Measurements from ENCODE around the gene NCDN. TPM values are rescaled to one million over a fixed set of nuclear protein-coding genes. Genes with fewer than 3 reads are reported as not detected.

Gene NCDN
- total and polyA plus RNA-seq, 8 donors: 18.2 to 42.1 (median 22.1) TPM

DNA sequence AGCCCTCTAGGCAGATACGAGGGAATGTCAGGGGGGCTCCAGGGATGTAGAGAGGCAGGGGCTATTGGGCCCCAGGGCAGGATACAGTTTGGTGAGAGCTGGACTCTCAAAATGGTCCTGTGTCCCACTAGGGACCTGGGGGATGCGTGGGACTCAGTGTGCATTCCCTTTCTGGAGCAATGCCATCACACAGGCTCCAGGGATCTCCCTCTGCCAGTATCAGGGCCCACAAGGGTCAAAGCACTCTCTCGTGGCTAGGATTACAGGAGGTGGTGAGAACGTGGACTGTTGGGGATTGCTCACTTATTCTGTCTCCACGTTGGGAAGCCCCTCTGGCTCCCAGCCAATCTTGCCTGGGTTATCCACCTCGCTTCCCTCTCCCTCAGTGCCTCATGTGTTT, 26.2 kb upstream of the NCDN start:
- H3K4me1 ChIP-seq: peaks cover 7 to 8% of the 10 kb centered on the region in 2 donors
- TF ChIP-seq, protein P1, sequence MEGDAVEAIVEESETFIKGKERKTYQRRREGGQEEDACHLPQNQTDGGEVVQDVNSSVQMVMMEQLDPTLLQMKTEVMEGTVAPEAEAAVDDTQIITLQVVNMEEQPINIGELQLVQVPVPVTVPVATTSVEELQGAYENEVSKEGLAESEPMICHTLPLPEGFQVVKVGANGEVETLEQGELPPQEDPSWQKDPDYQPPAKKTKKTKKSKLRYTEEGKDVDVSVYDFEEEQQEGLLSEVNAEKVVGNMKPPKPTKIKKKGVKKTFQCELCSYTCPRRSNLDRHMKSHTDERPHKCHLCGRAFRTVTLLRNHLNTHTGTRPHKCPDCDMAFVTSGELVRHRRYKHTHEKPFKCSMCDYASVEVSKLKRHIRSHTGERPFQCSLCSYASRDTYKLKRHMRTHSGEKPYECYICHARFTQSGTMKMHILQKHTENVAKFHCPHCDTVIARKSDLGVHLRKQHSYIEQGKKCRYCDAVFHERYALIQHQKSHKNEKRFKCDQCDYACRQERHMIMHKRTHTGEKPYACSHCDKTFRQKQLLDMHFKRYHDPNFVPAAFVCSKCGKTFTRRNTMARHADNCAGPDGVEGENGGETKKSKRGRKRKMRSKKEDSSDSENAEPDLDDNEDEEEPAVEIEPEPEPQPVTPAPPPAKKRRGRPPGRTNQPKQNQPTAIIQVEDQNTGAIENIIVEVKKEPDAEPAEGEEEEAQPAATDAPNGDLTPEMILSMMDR (IDR thresholded peaks at IDR 0.05): no peak
- H3K27ac ChIP-seq: no peak overlapping the region
- H3K4me3 ChIP-seq: no peak overlapping the region
- DNase-seq (no peak), ATAC-seq (no peak)
- intact Hi-C loops (cut with DNase I): no loop called here
- H3K27me3 ChIP-seq: no peaks in the 10 kb centered on the region
- peaks cover 0 to 17% of the 10 kb centered on the region in 2 donors for H3K36me3 ChIP-seq
- H3K9me3 ChIP-seq: peaks cover 0 to 5% of the 10 kb centered on the region in 2 donors

DNA sequence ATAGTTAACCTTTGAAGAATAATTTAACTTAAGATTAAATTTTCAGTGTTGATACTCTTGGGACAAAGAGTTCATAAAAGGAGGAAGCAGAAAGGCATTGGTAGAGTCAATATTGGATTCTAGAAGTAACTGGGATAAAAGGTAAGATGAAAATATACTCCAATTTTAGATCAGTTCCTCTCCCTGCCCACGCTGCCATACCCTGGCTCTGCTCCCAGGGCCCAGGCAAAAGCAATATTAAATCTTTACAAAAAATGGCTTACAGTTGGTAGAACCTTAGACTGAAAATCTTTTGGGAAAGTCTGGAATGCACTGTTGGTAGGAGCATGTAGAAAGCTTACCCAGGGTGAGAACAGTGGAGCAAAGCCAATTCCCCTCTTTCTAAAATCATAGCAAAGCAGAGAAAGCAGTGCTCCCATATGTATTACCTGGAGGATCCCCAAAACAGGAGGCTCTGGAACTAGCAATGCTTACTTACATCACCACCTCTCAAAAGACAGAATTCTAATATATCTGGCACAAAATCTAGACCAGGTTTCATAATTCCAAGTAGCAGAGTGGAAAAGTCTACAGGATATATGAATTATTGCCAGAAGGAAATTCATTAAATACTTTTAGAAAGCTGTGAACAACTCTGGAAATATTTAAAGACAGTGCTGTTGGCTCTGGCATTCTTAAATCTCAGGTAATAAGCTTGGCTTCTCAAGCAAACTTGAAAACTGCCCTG, 24.9 kb upstream of the NCDN start:
- ATAC-seq: peak; percentile 62
- H3K9me3 ChIP-seq: peaks cover 0 to 5% of the 10 kb centered on the region in 2 donors
- DNase-seq: no peak
- H3K4me1 ChIP-seq: peaks cover 8 to 15% of the 10 kb centered on the region in 2 donors
- no peak overlapping the region for H3K27ac ChIP-seq
- no peaks in the 10 kb centered on the region for H3K27me3 ChIP-seq
- TF ChIP-seq, protein P1 (IDR thresholded peaks at IDR 0.05): no peak
- peaks cover 0 to 17% of the 10 kb centered on the region in 2 donors for H3K36me3 ChIP-seq
- intact Hi-C loops (cut with DNase I): no loop called here
- H3K4me3 ChIP-seq: no peak overlapping the region

DNA sequence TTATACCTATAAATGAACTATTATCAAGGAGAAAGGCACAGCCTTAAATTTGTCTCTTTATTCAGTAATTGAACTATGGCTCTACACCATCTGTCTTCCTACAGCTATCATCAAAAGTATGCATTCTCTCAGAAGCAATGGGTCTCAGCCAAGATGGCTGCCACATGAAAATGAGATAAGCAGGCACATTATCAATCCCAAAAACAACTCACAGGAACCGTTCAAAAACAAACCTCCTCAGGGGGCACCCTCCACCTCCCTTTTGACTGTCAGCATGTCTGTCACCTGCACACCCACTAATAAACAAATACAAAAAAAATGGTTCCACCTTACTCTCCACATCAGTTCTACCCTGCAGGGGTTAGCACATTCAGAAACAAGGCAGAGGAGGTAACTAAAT, 24.0 kb upstream of the NCDN start:
- intact Hi-C loops (cut with DNase I): no loop called here
- peaks cover 8 to 19% of the 10 kb centered on the region in 2 donors for H3K4me1 ChIP-seq
- peaks cover 0 to 17% of the 10 kb centered on the region in 2 donors for H3K36me3 ChIP-seq
- H3K9me3 ChIP-seq: peaks cover 0 to 5% of the 10 kb centered on the region in 2 donors
- H3K27me3 ChIP-seq: no peaks in the 10 kb centered on the region
- H3K27ac ChIP-seq: no peak overlapping the region
- DNase-seq (no peak), ATAC-seq (no peak)
- TF ChIP-seq, protein P1 (IDR thresholded peaks at IDR 0.05): no peak
- no peak overlapping the region for H3K4me3 ChIP-seq

DNA sequence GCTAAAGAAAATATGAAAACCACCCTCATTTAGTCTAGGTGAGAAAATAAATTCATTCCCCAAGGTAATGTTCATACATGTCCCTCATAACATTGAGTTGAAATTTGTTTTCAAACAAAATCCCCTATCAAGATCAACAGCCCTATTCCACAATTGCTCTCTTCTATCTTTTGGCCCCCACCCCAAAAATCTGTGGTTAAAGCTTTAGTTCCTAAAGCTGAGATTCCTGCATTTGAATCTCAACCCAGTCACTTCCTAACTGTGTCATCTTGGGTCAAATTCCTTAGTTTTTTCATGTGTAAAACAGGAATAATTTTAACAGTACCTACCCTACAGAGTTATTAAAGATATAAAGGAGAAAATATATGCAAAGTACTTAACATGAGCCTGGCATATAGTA, 22.4 kb upstream of the NCDN start:
- Histone ChIP-seq H3K27ac (no peak overlapping the region), H3K9me3 (peaks cover 0 to 4% of the 10 kb centered on the region in 2 donors), H3K36me3 (peaks cover 0 to 13% of the 10 kb centered on the region in 2 donors), H3K27me3 (no peaks in the 10 kb centered on the region), H3K4me3 (no peak overlapping the region), H3K4me1 (peaks cover 23 to 35% of the 10 kb centered on the region in 2 donors)
- TF ChIP-seq, protein P1 (IDR thresholded peaks at IDR 0.05): no peak
- intact Hi-C loops (cut with DNase I): no loop called here
- ATAC-seq: no peak
- no peak for DNase-seq

DNA sequence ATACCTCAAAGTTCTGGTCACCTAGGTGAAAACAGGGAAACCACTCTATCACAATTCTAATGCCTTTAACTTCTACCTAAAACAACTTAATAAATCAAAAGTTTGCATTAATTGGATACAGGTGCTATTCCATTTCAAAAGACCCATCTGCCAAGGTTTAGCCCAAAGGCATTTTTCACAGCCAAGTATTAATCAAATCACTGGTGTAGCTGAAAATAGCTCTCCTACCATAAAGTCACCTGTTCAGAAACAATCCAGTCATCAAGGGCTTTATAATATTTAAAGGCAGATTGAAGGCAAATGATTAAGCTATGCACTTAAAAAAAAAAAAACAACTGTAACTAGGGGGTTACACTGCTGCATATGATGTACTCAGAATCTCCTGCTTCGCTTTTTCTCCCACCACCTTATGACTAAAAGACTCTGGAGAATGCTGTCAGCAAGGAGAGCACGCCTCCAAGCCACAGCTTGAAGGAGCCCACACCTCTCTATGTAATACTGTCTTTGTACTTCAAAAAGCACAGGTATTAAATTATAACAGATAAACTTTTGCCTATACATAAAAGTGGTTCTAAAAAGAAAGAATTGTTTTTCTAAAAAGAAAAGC, 20.9 kb upstream of the NCDN start:
- Histone ChIP-seq H3K4me3 (no peak overlapping the region), H3K4me1 (peaks cover 24 to 48% of the 10 kb centered on the region in 2 donors), H3K27me3 (no peaks in the 10 kb centered on the region), H3K36me3 (no peaks in the 10 kb centered on the region), H3K9me3 (no peaks in the 10 kb centered on the region), H3K27ac (no peak overlapping the region)
- no peak for DNase-seq
- intact Hi-C loops (cut with DNase I): no loop called here
- no peak for ATAC-seq
- TF ChIP-seq, protein P1 (IDR thresholded peaks at IDR 0.05): no peak
